DOHH2 (cell line): ENCODE data around the gene EZR.

ENCODE experiments used
- CTCF ChIP-seq: fragments of 200-600 bp; sonication (generic); IDR thresholded peaks from one replicate; pipeline ENCODE4 v1.5.1; 2014; ENCODE audit warnings: antibody characterized with exemption, mild to moderate bottlenecking, low read depth, low read length; ENCODE audit not compliant: poor library complexity, severe bottlenecking
- EZH2phosphoT487 ChIP-seq: fragments of 200-600 bp; sonication (generic); IDR thresholded peaks from 2 replicates; pipeline ENCODE4 v1.6.1; 2017; ENCODE audit warnings: borderline replicate concordance, mild to moderate bottlenecking, antibody characterized with exemption, low read length, moderate library complexity, mixed read lengths

- TF ChIP-seq CTCF (no peak), EZH2phosphoT487 (no peak)
Measured at GRCh38 chr6:158861686-158862381, 42.7 kb upstream of the EZR start.
